Amniotic stem cell (primary cell): ENCODE results near the gene SPATA31C2.
"Not testable (repeated sequence)": the region's sequence is repeated elsewhere in the genome, so short reads cannot be mapped to it uniquely, and the experiment has no call there.

ENCODE experiments used
- DNase-seq: peaks from one replicate; lab custom pipeline; 2025; lab: John Stamatoyannopoulos, UW

SPATA31C2 gene

GRCh38 chr9:88138375-88138774, at the start of gene SPATA31C2:
Gene SPATA31C2 (minus strand): TSS chr9:88138475. CDS start chr9:88138446, 29 bp downstream.
- DNase-seq: not testable (repeated sequence)

DNA sequence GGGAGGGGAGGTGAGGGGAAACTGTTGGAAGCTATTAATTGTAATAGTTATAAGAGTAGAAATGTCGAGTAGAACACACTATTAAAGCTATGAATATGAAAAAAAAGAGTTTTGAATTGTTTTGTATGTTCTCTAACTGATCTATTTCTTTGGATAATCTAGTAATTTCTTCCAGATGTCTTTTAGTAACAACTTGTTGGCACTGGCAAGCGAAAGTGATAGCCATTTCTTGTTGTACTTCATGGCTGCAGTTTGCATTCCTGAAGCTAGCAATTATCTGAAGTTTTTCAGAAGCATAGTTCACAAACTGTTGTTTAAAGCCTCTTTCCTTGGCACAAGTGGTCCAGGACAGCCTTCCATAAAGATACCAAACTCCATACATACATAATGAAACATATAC, 49.4 kb upstream of the SPATA31C2 start:
- no peak for DNase-seq

DNA sequence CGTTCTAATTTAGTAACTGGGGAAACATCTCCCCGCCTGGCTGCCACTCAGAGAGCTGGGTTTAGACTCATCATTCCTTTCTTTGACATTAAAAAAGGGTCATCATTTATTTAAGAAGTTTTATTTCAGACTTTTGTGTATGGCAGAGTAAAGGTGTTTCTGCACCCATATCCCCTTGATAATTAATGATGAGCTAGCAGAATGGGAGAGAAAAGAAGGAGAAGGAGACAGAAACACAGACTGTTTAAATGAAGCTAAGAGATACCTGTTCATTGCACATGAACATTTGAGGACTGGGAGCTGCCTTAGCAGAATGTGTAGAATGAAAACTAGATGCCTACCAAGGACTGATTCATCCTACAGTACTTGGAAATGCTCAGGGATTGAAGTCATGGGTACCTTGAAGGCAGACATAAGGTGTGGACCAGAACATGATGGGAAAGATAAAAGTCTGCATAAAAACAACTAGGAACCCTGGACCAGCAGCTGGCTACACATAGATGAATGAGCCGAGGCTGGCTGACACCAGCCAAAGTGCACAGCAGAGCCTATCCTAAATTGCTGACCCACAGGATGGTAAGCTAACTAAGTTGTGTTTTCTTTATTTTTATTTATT, 48.3 kb upstream of the SPATA31C2 start:
- no peak for DNase-seq

DNA sequence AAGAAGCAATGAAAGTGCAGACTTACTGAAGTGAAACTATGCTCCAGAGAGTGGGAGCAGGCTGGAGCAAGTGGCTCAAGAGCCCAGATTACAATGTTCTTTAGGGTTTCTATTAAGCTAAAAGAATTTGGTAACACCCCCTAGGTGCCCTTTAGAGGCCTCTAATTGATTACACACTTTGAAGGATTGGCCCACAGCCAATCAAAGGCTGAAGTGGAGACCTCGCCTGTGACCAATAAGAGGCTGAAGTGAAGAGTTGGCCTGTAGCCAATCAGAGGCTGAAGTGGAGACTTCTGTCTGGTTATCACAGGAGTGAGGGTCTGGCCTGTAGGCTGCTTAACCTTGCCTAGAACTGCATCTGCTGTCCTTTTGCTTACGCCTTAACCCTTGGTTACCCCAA, 46.7 kb upstream of the SPATA31C2 start:
- no peak for DNase-seq

DNA sequence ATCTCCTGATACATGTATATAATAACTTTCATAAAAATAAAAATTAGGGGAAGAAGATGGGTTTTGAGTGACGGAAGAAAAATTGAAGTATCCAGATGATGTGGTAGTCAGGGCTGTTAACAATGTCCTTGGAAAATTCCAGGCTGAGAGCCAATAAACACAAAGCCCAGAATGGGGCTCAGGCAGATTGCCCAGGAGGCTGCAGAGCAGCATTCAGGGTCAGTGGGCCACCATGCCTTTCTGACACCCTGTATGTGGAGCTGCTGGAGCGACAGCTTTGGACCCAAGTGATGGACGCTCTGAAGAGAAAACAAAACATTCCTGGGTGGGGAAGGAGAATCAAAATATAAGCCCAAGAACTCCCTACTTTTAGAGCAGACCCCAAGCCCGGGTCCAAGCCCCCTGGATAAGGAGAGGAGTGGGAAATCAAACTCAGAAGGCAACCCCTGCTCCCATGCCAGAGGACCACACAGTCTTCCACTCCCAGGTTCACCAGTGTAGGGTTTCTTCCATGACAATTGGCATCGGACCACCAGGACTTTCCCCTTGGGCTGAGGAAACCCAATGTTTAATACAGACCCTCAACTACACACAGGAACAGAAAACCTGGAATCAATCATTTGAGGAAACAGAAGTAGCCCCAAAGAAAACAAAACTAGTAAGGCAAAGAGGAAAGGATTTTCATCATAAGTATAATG, 45.7 kb upstream of the SPATA31C2 start:
- no peak for DNase-seq

DNA sequence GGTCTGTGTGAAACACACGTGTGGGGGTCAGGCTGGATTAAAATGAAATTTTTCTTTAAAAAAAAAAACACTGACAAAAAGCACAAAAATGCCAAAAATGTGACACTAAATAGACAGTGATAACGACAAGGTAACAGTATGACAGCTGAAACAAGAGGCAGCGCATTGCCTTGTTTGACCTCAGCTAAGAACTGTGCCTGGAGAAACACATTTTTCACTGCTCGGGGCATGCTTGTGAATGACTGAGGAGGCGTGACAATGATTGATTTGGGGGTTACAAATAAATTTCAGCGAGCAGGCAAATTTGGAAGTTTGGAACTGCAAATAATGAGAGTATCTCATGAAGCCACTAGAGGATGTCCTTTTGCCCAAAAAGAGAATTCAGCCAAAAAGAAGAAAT, 44.2 kb upstream of the SPATA31C2 start:
- no peak for DNase-seq

- DNase-seq: no peak
Measured at GRCh38 chr9:88180081-88180765, 41.9 kb upstream of the SPATA31C2 start.

DNA sequence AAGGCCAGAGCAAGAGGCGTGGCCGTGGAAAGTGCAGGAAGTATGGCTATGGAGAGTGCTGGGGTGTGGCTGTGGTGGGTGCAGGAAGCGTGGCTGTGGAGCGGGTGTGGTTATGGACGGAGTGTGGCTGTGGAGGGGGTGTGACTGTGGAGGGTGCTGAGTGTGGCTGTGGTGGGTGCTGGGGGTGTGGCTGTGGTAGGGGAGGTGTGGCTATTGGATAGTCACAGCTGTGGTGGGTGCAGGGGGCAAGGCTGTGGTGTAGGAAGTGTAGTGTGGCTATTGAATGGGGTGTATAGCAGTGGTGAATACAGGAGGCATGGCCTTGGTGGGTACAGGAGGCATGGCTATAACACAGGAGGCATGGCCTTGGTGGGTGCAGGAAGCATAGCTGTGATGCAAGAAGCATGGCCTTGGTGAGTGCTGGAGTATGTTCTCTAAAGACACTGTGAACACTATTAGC, 40.8 kb upstream of the SPATA31C2 start:
- no peak for DNase-seq

GRCh38 chr9:88178641-88179040, 40.4 kb upstream of the SPATA31C2 start:
- DNase-seq: no peak

DNA sequence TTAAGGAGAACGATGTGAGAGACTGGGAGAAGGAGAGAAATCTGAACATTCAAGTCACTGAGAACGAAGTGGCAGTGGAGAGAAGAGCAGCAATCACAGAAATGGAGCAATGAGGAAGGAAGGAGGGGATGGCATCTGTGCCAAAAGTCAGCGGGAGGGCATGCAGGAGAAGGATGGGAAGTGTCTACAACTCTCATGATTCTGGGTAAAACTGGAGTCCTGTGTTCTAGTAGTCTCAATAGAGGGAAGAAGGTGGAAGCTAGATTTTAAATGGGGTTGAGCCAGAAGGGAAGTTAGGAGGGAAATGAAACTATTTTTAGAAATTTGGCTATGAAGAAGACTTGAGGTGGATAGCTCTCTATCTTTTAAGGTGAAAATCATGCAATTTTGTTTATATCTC, 39.1 kb upstream of the SPATA31C2 start:
- DNase-seq: no peak

- DNase-seq: no peak
Measured at GRCh38 chr9:88174324-88174723, 36.0 kb upstream of the SPATA31C2 start.

DNA sequence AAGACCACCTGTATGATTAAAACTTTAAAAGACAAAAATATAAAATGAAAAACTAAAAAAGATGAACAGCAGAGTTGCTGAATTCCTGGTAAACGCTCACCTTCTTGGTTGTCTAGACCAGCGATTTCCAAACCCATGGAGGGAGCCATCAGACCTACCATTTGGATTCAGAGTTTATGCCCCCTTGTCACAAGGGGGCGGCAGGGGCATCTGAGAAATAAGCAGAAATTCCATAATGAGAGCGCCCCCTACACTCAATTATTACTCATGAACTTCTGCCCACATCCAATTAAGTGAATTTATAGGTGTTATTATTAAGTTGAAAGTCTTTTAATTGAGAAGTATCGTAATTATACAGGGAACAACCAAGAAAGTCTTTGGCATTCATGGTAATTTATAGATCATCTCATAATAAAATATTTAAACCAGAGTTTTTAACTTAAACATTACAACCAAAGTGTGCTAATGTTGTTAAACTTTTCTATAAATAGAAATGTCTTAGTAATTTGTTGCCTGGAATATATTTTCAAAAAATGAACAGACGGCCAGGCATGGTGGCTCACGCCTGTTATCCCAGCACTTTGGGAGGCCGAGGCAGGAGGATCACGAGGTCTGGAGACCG, 35.2 kb upstream of the SPATA31C2 start:
- peak; percentile 35 for DNase-seq

DNA sequence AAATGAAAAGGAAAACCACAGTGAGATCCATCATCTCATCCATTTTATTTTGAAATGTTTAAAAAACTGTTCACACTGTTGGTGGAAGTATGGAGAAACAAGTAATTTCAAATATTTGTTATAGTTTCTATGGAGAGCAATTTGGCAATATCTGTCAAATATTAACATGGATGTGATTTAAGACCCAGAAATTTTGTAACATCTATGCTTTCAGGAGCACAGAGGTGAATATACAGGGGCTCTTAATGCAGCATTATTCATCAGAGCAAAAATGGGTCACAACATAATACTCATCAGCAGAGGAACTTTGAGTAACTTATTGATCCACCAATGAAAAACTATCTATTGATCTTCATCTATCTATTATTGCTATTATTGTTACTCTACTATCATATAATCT, 31.4 kb upstream of the SPATA31C2 start:
- no peak for DNase-seq

GRCh38 chr9:88168564-88168963, 30.3 kb upstream of the SPATA31C2 start:
- DNase-seq: no peak

DNA sequence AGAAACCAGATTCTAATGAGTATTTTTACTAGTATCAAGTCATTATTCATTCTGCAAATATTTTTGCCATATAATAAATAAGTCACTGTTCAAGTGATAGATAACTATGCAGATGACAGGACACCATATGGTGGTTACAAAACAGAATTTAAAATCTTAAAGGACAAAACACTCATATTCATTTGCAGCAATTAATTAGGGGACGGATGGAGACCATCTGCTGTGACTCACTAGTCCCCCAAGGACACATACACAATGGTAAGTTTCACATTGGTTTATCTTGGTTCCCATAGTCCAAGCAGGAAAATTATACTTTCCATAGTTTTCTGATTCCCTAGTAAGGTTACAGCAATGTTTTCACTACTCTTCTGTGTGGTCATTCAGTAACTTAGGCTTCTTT, 28.4 kb upstream of the SPATA31C2 start:
- no peak for DNase-seq

DNA sequence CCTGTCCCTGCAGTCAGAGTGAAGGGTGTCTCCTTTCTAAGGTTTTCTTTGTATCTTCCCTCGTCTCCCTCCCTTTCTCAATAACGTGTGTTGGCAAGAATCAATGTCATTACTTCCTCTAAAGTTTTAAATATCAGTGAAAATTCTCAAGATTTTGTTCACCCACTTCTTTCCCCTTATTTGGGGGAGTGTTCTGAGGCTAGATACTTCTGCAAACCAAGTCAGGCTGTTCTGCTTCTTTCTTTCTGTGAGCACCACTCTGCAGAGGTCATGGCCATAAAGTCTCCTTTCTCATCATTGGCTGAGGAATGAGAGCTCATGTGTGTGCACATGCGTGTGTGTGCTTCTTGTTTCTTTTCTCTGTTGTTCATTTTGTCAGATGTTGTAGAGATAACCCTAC, 26.6 kb upstream of the SPATA31C2 start:
- no peak for DNase-seq

DNA sequence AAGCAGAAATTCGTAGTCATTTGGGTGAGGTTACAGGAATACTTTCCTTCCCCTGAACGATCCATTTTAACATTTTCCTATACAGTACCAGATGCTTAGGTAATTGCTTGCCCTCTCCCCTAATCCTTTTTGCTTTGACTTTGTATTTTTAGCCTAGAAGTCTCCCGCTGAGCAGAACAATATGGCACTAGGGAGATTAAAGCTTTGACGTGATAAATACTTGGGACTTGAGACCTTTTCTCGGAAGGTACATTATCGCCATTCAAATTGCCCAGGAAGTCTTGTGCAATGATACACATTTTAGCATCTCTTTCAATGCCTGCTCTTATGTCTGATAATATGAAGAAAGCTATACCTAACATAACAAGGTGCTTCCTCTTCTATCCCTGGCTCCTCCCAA, 22.9 kb upstream of the SPATA31C2 start:
- no peak for DNase-seq

DNA sequence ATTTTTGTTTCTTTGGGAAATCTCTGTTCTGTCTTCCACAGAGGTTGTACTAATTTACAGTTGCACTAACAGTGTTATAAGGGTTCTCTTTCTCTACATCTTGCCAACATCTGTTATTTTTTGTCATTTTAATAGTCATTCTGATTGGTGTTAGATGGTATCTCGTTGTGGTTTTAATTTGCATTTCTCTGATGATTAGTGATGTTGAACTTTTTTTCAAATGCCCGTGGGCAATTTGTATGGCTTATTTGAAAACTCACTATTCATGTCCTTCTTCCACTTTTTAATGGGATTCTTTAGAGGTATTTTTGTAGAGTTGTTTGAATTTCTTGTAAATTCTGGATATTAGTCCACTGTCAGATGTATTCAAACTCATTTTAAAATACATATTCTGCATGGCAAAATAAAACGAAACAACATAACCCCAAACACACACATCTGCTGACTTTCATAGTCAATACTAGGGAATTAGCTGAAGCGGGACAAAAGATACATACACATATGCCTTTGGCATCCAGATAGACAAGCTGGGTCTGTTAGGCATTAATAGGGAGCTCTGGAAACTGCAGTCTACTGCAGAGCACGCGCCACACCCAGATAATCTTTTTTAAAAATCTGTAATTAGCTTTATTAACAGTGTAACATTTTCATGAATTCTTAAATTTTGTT, 5.8 kb upstream of the SPATA31C2 start:
- no peak for DNase-seq

DNA sequence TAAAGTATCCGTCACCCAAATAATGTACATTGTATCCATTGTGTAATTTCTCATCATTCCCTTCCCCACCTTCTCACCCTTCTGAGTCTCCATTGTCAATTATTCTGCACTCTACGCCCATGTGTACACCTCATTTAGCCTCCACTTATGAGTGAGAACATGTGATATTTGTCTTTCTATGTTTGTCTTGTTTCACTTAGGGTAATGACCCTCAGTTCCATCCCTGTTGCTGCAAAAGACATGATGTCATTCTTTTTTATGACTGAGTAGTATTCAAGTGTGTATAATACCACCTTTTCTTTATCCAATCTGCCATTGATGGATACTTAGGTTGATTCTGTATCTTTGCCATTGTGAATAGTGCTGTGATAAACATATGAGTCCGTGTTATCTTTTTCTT, 4.9 kb upstream of the SPATA31C2 start:
- DNase-seq: no peak

- not testable (repeated sequence) for DNase-seq
Measured at GRCh38 chr9:88133552-88133951, 4.7 kb downstream of the SPATA31C2 start.

DNA sequence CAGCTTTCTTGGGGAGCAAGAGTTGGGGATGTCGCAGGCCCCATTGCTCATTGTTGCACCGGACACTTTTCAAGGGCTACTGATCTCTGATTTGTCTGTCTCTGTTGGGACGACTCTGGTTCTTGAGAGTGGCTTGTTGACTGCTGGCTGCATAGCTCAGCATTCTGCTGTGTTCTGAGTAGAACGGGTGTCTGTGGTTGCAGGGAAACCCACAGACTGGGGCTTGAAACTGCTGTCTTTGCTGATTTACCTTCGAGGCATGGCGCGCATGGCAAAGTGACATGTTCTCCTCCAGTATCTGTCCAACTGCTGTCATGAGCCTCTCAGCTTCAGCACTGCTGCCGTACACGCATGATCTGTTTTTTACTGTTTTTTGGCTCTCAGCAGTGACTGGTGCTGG, 8.7 kb downstream of the SPATA31C2 start:
- not testable (repeated sequence) for DNase-seq

- not testable (repeated sequence) for DNase-seq
Measured at GRCh38 chr9:88127700-88128300, 10.5 kb downstream of the SPATA31C2 start.
